H9 (cell line): ENCODE measurements around the gene NEURL1. TPM values are rescaled to one million over a fixed set of nuclear protein-coding genes. Genes with fewer than 3 reads are reported as not detected.

Source experiments
- DNase-seq: peaks from one replicate; pipeline ENCODE4 v3.0.0-alpha.2; 2017
- H2AFZ ChIP-seq: one replicate; pipeline ENCODE4 v1.6.1; 2013; ENCODE audit warnings: mild to moderate bottlenecking, low read length, control low read depth, moderate library complexity
- H2AK5ac ChIP-seq: 2 replicates; pipeline ENCODE4 v1.6.1; 2013; ENCODE audit warnings: low read length, control low read depth, mixed read lengths; ENCODE audit not compliant: insufficient read length
- H2BK120ac ChIP-seq: one replicate; pipeline ENCODE4 v1.6.1; 2013; ENCODE audit warnings: low read depth, mild to moderate bottlenecking, low read length, control low read depth, inconsistent platforms; ENCODE audit not compliant: poor library complexity, severe bottlenecking
- H2BK12ac ChIP-seq: 2 replicates; pipeline ENCODE4 v1.6.1; 2013; ENCODE audit warnings: low read length, control low read depth, mixed read lengths, low read depth; ENCODE audit not compliant: insufficient read length
- H2BK15ac ChIP-seq: 2 replicates; pipeline ENCODE4 v1.6.1; 2013; ENCODE audit warnings: low read depth, low read length, control low read depth
- H2BK20ac ChIP-seq: one replicate; pipeline ENCODE4 v1.6.1; 2013; ENCODE audit warnings: low read depth, mild to moderate bottlenecking, low read length, control low read depth, inconsistent platforms; ENCODE audit not compliant: poor library complexity, severe bottlenecking
- H2BK5ac ChIP-seq: 2 replicates; pipeline ENCODE4 v1.6.1; 2013; ENCODE audit warnings: low read length, control low read depth, mixed read lengths; ENCODE audit not compliant: insufficient read length
- H3K14ac ChIP-seq: 2 replicates; pipeline ENCODE4 v1.6.1; 2013; ENCODE audit warnings: low read length, control low read depth; ENCODE audit not compliant: insufficient read depth
- H3K18ac ChIP-seq: 2 replicates; pipeline ENCODE4 v1.6.1; 2013; ENCODE audit warnings: low read depth, mild to moderate bottlenecking, mixed read lengths, low read length, control low read depth; ENCODE audit not compliant: insufficient read length
- H3K23ac ChIP-seq: 2 replicates; pipeline ENCODE4 v1.6.1; 2013; ENCODE audit warnings: low read length, control low read depth, mixed read lengths, low read depth; ENCODE audit not compliant: insufficient read length
- H3K23me2 ChIP-seq: 2 replicates; pipeline ENCODE4 v1.6.1; 2013; ENCODE audit warnings: low read depth, mild to moderate bottlenecking, mixed read lengths, low read length, control low read depth; ENCODE audit not compliant: insufficient read length, poor library complexity, severe bottlenecking
- H3K27ac ChIP-seq: 2 replicates; pipeline ENCODE4 v1.5.1; 2013; ENCODE audit warnings: low read length, control low read depth, mixed read lengths, low read depth; ENCODE audit not compliant: insufficient read length
- H3K27me3 ChIP-seq: 2 replicates; pipeline ENCODE4 v1.6.1; 2013; ENCODE audit warnings: low read length, control low read depth, inconsistent platforms; ENCODE audit not compliant: insufficient read depth
- H3K4ac ChIP-seq: 2 replicates; pipeline ENCODE4 v1.6.1; 2013; ENCODE audit warnings: low read depth, mild to moderate bottlenecking, control low read depth, inconsistent platforms, low read length, moderate library complexity
- H3K4me1 ChIP-seq: 2 replicates; pipeline ENCODE4 v1.6.1; 2013; ENCODE audit warnings: low read length, control low read depth, inconsistent platforms; ENCODE audit not compliant: insufficient read depth
- H3K4me2 ChIP-seq: 2 replicates; pipeline ENCODE4 v1.6.1; 2013; ENCODE audit warnings: low read length, control low read depth, mixed read lengths; ENCODE audit not compliant: insufficient read length, insufficient read depth
- H3K56ac ChIP-seq: 2 replicates; pipeline ENCODE4 v1.6.1; 2013; ENCODE audit warnings: low read depth, mild to moderate bottlenecking, mixed read lengths, low read length, control low read depth; ENCODE audit not compliant: insufficient read length
- H3K79me1 ChIP-seq: 2 replicates; pipeline ENCODE4 v1.6.1; 2013; ENCODE audit warnings: low read depth, mild to moderate bottlenecking, moderate library complexity, low read length, control low read depth, inconsistent platforms; ENCODE audit not compliant: insufficient read depth, poor library complexity, severe bottlenecking
- H3K79me2 ChIP-seq: 2 replicates; pipeline ENCODE4 v1.6.1; 2013; ENCODE audit warnings: low read length, control low read depth, inconsistent platforms; ENCODE audit not compliant: insufficient read depth
- H3K9ac ChIP-seq: 2 replicates; pipeline ENCODE4 v1.6.1; 2013; ENCODE audit warnings: low read length, control low read depth, mixed read lengths; ENCODE audit not compliant: insufficient read length; ENCODE audit errors: extremely low read depth
- H3K9me3 ChIP-seq: one replicate; pipeline ENCODE4 v1.6.1; 2013; ENCODE audit warnings: low read depth, low read length, inconsistent platforms; ENCODE audit not compliant: control insufficient read depth
- H3T11ph ChIP-seq: one replicate; pipeline ENCODE4 v1.6.1; 2013; ENCODE audit warnings: mild to moderate bottlenecking, low read length, control low read depth, inconsistent platforms
- H4K20me1 ChIP-seq: one replicate; pipeline ENCODE4 v1.6.1; 2013; ENCODE audit not compliant: control insufficient read depth, insufficient read length, insufficient read depth
- H4K5ac ChIP-seq: 2 replicates; pipeline ENCODE4 v1.6.1; 2013; ENCODE audit warnings: low read depth, mild to moderate bottlenecking, mixed read lengths, low read length, control low read depth; ENCODE audit not compliant: insufficient read length
- H4K8ac ChIP-seq: replicated peaks from 2 replicates; pipeline ENCODE4 v1.6.1; 2013; ENCODE audit warnings: low read length, control low read depth, mixed read lengths, low read depth; ENCODE audit not compliant: insufficient read length
- H4K91ac ChIP-seq: 2 replicates; pipeline ENCODE4 v1.6.1; 2013; ENCODE audit warnings: low read depth, mild to moderate bottlenecking, moderate library complexity, mixed read lengths, low read length, control low read depth; ENCODE audit not compliant: insufficient read length
- H3K27ac Mint-ChIP-seq, 3 experiments: 2 replicates in 2 of 3; 3 replicates in 1 of 3; pipeline ENCODE4 v1.8.0; 2020 to 2021; ENCODE audit warnings: mixed read lengths in 3 of 3, mild to moderate bottlenecking in 1 of 3, moderate library complexity in 1 of 3
- H3K27me3 Mint-ChIP-seq: 2 replicates; pipeline ENCODE4 v1.8.0; 2021; ENCODE audit warnings: low read depth, mild to moderate bottlenecking, moderate library complexity, mixed read lengths
- H3K36me3 Mint-ChIP-seq, 3 experiments: 2 replicates in 2 of 3; 3 replicates in 1 of 3; pipeline ENCODE4 v1.8.0; 2020 to 2021; ENCODE audit warnings: low read depth in 3 of 3, mixed read lengths in 3 of 3; ENCODE audit not compliant: insufficient read depth in 1 of 3
- H3K4me1 Mint-ChIP-seq, 2 experiments: 2 replicates each; pipeline ENCODE4 v1.8.0; 2020; ENCODE audit warnings: mixed read lengths in 2 of 2
- H3K4me3 Mint-ChIP-seq, 2 experiments: 2 replicates in 1 of 2; 3 replicates in 1 of 2; pipeline ENCODE4 v1.8.0; 2020 to 2021; ENCODE audit warnings: mild to moderate bottlenecking in 2 of 2, mixed read lengths in 2 of 2, moderate library complexity in 1 of 2
- H3K9me3 Mint-ChIP-seq, 2 experiments: 2 replicates in 1 of 2; 3 replicates in 1 of 2; pipeline ENCODE4 v1.8.0; 2020; ENCODE audit warnings: mild to moderate bottlenecking in 2 of 2, mixed read lengths in 2 of 2, moderate library complexity in 1 of 2
- WGBS: extraction: QIAGEN DNeasy Blood & Tissue Kit; methylation state at CpG from one replicate; pipeline ENCODE4 v1.1.7; 2013; ENCODE audit warnings: missing lambda C conversion rate, low lambda C conversion rate, mixed read lengths; ENCODE audit not compliant: insufficient read length; ENCODE audit errors: extremely low coverage; 5-methylcytosine and 5-hydroxymethylcytosine counted together
- total RNA-seq: library from RNA; stranded (reverse); gene quantifications from 2 replicates; pipeline ENCODE4 v1.2.1, GENCODE V29; 2021
- TF ChIP-seq, protein P1 (sequence below): fragments of 200-600 bp; sonication (generic); conservative IDR thresholded peaks from 3 replicates; pipeline ENCODE4 v1.8.0; 2021; ENCODE audit warnings: antibody characterized with exemption, mild to moderate bottlenecking

The NEURL1 gene
- total RNA-seq, 1 experiment from 2014 or later: 1.2 TPM

DNA sequence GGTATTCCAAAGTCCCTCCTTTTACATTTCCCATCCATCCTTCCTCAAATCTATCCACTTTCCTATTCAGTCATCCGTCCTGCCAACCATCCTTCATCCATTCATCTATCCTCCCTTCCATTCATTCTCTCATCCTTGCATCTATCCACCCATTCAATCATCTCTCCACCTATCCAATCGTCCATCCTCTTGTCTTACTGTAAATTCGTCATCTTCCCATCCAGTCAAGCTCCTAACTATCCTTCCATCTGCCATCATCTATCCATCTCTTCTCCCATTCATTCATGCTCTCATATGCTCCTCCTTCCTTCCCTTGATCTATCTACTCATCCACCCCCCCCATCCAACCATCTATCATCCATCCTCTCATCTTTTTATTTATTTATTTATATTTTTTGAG lies 19.4 kb upstream of the NEURL1 start:
- H3K4me1 Mint-ChIP-seq: peaks cover 23 to 37% of the 10 kb centered on the region in 2 experiments
- H3K56ac ChIP-seq: no peak overlapping the region
- H3K79me1 ChIP-seq: no peaks in the 10 kb centered on the region
- H2AK5ac ChIP-seq: no peak overlapping the region
- H3K27ac Mint-ChIP-seq: no peak overlapping the region
- H2BK12ac ChIP-seq: no peak overlapping the region
- H4K5ac ChIP-seq: no peak overlapping the region
- no peaks in the 10 kb centered on the region for H3K9me3 Mint-ChIP-seq
- H3K9me3 ChIP-seq: no peaks in the 10 kb centered on the region
- no peak overlapping the region for H3K18ac ChIP-seq
- no peak overlapping the region for H2BK20ac ChIP-seq
- no peaks in the 10 kb centered on the region for H3K79me2 ChIP-seq
- H4K8ac ChIP-seq: no peak overlapping the region
- no peaks in the 10 kb centered on the region for H4K20me1 ChIP-seq
- no peak overlapping the region for H3K4me2 ChIP-seq
- TF ChIP-seq, protein P1, sequence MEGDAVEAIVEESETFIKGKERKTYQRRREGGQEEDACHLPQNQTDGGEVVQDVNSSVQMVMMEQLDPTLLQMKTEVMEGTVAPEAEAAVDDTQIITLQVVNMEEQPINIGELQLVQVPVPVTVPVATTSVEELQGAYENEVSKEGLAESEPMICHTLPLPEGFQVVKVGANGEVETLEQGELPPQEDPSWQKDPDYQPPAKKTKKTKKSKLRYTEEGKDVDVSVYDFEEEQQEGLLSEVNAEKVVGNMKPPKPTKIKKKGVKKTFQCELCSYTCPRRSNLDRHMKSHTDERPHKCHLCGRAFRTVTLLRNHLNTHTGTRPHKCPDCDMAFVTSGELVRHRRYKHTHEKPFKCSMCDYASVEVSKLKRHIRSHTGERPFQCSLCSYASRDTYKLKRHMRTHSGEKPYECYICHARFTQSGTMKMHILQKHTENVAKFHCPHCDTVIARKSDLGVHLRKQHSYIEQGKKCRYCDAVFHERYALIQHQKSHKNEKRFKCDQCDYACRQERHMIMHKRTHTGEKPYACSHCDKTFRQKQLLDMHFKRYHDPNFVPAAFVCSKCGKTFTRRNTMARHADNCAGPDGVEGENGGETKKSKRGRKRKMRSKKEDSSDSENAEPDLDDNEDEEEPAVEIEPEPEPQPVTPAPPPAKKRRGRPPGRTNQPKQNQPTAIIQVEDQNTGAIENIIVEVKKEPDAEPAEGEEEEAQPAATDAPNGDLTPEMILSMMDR: no peak
- no peak overlapping the region for H3K14ac ChIP-seq
- no peak overlapping the region for H2BK5ac ChIP-seq
- H4K91ac ChIP-seq: no peak overlapping the region
- whole genome bisulfite sequencing: 100% methylated on average over 3 of the region's 3 CpGs
- no peak overlapping the region for H2BK15ac ChIP-seq
- H3K4me1 ChIP-seq: no peaks in the 10 kb centered on the region; the same call in 1 of the 2 replicates
- H2BK120ac ChIP-seq: no peak overlapping the region
- no peak overlapping the region for H3K27ac ChIP-seq
- no peak overlapping the region for H3K9ac ChIP-seq
- peaks cover 4% of the 10 kb centered on the region for H3K27me3 Mint-ChIP-seq
- no peaks in the 10 kb centered on the region for H3K27me3 ChIP-seq
- H2AFZ ChIP-seq: no peak overlapping the region
- H3K4ac ChIP-seq: no peak overlapping the region
- no peak overlapping the region for H3K23ac ChIP-seq
- no peaks in the 10 kb centered on the region for H3K23me2 ChIP-seq
- DNase-seq: no peak
- H3K4me3 Mint-ChIP-seq: no peak overlapping the region
- H3T11ph ChIP-seq: no peak overlapping the region
- H3K36me3 Mint-ChIP-seq: no peaks in the 10 kb centered on the region
